ENCODE results near the gene RICTOR. TPM values are rescaled to one million over a fixed set of nuclear protein-coding genes. Genes with fewer than 3 reads are reported as not detected.

RICTOR gene
- total RNA-seq, 1 donor from 2014 or later: 46.4 TPM

DNA sequence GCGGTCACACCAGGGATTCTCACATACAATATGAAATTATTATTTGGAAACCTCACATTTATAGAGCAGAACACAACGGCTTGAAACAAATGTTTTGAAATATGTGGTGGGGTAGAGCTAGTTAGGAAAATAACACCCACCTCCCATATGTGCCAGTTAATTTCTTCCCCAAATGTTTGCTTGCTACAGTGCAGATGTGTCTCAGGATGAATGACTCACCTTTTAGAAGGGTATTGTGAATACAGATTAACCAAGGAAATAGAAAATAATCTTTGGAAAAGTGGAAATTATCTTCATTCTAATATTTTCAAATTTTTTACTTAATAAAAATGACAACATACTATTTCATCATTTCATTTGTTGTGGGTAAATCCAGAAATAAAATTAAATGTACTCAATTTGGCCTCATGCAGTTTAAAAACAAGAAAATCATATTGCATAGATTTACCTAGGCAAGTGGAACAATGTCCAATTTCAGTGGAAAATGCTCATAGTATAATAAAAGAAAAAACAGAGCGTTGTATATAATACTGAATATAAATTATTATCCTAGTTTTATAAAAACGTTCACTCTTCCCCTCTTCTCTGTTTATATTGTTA lies 39.3 kb upstream of the RICTOR start:
- DNase-seq (ENCODE audit: low spot score in 2 of 2, unreplicated experiment in 2 of 2): no peak
- Mint-ChIP-seq H3K27ac (no peak overlapping the region), H3K27me3 (ENCODE audit: low read depth) (no peaks in the 10 kb centered on the region), H3K4me3 (no peak overlapping the region), H3K9me3 (no peaks in the 10 kb centered on the region), H3K36me3 (no peaks in the 10 kb centered on the region), H3K4me1 (no peaks in the 10 kb centered on the region)
- TF ChIP-seq, protein P1, sequence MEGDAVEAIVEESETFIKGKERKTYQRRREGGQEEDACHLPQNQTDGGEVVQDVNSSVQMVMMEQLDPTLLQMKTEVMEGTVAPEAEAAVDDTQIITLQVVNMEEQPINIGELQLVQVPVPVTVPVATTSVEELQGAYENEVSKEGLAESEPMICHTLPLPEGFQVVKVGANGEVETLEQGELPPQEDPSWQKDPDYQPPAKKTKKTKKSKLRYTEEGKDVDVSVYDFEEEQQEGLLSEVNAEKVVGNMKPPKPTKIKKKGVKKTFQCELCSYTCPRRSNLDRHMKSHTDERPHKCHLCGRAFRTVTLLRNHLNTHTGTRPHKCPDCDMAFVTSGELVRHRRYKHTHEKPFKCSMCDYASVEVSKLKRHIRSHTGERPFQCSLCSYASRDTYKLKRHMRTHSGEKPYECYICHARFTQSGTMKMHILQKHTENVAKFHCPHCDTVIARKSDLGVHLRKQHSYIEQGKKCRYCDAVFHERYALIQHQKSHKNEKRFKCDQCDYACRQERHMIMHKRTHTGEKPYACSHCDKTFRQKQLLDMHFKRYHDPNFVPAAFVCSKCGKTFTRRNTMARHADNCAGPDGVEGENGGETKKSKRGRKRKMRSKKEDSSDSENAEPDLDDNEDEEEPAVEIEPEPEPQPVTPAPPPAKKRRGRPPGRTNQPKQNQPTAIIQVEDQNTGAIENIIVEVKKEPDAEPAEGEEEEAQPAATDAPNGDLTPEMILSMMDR (IDR thresholded peaks at IDR 0.05; ENCODE audit: unreplicated experiment): no peak

DNA sequence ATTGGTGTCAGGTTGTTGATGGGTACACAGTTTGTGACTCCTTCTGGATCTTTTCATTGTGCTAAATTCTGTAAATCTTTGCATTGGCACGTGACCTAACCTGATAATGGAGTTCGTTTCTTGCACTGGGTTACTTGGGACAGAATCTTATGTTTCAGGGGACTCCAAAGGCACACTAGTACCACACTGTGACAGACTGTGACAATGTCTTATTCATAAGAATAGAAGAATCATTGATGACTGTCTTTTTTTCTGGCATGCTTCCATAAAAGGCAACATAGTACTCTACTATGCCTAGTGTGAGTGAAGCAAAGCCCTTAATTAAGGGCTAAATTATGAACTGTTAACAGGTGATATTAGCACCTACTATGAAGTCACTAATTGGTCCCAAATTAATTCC lies 35.4 kb upstream of the RICTOR start:
- H3K27me3 Mint-ChIP-seq (ENCODE audit: low read depth): no peaks in the 10 kb centered on the region
- no peak overlapping the region for H3K27ac Mint-ChIP-seq
- no peaks in the 10 kb centered on the region for H3K4me1 Mint-ChIP-seq
- H3K4me3 Mint-ChIP-seq: no peak overlapping the region
- TF ChIP-seq, protein P1 (IDR thresholded peaks at IDR 0.05; ENCODE audit: unreplicated experiment): no peak
- no peaks in the 10 kb centered on the region for H3K36me3 Mint-ChIP-seq
- no peaks in the 10 kb centered on the region for H3K9me3 Mint-ChIP-seq
- no peak for DNase-seq (ENCODE audit: low spot score in 2 of 2, unreplicated experiment in 2 of 2)

DNA sequence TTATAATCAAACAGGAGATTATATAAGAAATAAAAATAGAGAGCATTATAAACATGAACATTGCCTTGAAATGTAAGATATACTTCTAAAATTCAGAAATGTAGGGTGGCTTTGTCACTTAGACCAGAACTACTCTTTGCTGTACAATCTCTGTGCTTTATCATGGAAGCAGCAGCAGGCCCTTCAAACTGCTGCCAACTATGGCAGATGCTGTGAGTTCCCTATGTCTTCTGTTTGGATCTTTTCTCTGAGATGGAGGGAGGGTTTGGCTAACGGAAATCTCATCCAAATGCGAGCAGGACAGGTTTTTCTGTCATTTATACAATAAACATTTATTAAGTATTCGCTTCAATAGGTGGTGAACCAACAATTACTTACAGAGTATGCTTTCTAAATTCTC lies 34.8 kb upstream of the RICTOR start:
- H3K36me3 Mint-ChIP-seq: no peaks in the 10 kb centered on the region
- no peak overlapping the region for H3K4me3 Mint-ChIP-seq
- DNase-seq (ENCODE audit: low spot score in 2 of 2, unreplicated experiment in 2 of 2): no peak
- no peaks in the 10 kb centered on the region for H3K27me3 Mint-ChIP-seq (ENCODE audit: low read depth)
- H3K9me3 Mint-ChIP-seq: no peaks in the 10 kb centered on the region
- TF ChIP-seq, protein P1 (IDR thresholded peaks at IDR 0.05; ENCODE audit: unreplicated experiment): no peak
- H3K4me1 Mint-ChIP-seq: no peaks in the 10 kb centered on the region
- H3K27ac Mint-ChIP-seq: no peak overlapping the region

DNA sequence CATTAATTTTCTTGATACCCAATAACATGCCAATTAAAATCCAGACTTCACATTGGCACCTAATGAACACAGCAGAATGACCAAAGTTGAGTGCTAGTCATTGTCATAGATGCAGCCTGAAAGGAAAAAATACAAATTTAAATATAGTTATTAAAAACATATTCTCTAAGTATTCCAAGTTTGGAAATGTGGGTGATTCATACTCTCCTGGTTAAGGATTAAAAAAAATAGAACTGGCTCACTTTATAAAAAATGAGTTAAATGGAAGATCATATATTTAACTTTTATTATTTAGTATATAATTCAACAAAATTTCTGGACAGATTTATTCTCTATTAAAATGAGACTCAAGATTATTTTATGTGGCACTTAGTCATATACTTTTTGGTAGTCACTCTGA lies 33.2 kb upstream of the RICTOR start:
- Mint-ChIP-seq H3K9me3 (no peaks in the 10 kb centered on the region), H3K27ac (no peak overlapping the region), H3K4me1 (no peaks in the 10 kb centered on the region), H3K36me3 (no peaks in the 10 kb centered on the region), H3K27me3 (ENCODE audit: low read depth) (no peaks in the 10 kb centered on the region), H3K4me3 (no peak overlapping the region)
- no peak for DNase-seq (ENCODE audit: low spot score in 2 of 2, unreplicated experiment in 2 of 2)
- TF ChIP-seq, protein P1 (IDR thresholded peaks at IDR 0.05; ENCODE audit: unreplicated experiment): no peak

DNA sequence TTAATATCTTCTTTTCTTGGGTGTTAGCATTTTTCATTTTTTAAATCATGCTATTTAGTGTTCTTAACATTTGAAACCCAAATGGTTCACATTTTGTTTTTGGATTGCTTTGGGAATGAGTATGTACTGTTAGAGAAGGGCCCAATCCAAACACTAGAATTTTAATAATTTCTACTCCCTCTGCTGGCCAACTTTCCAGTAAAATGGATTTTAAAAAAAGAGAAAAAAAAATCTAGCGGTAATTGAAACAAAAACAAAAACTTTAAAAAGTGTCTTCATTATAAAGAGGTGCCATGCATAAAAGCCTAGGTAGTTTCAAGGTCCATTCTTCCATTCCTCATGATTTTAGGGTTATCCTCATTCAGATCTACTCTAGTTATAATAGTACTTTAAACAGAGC lies 32.1 kb upstream of the RICTOR start:
- no peaks in the 10 kb centered on the region for H3K27me3 Mint-ChIP-seq (ENCODE audit: low read depth)
- no peak overlapping the region for H3K4me3 Mint-ChIP-seq
- H3K4me1 Mint-ChIP-seq: no peaks in the 10 kb centered on the region
- no peak for DNase-seq (ENCODE audit: low spot score in 2 of 2, unreplicated experiment in 2 of 2)
- H3K27ac Mint-ChIP-seq: no peak overlapping the region
- TF ChIP-seq, protein P1 (IDR thresholded peaks at IDR 0.05; ENCODE audit: unreplicated experiment): peak; percentile 52
- no peaks in the 10 kb centered on the region for H3K9me3 Mint-ChIP-seq
- H3K36me3 Mint-ChIP-seq: no peaks in the 10 kb centered on the region

DNA sequence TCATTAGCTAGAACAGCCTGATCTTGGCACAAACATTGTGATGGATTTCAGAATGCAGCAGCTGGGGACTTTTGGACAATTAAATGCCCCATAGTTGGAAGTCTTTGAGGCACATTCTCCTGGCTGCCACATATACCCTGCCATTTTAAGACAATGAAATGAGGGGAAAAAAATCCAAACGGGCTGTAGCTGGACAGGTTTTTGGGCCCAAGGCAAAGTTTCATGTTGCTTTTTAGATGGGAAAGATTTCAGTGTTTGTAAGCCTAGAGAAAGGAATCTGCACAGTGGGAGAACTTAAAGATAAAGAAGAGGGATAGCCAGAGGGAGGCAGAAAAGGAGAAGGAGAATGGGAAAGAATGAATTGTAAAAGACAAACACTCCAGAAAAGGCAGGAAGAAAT lies 30.0 kb upstream of the RICTOR start:
- H3K27ac Mint-ChIP-seq: no peak overlapping the region
- H3K36me3 Mint-ChIP-seq: no peaks in the 10 kb centered on the region
- no peak overlapping the region for H3K4me3 Mint-ChIP-seq
- no peaks in the 10 kb centered on the region for H3K4me1 Mint-ChIP-seq
- no peak for DNase-seq (ENCODE audit: low spot score in 2 of 2, unreplicated experiment in 2 of 2)
- no peaks in the 10 kb centered on the region for H3K9me3 Mint-ChIP-seq
- TF ChIP-seq, protein P1 (IDR thresholded peaks at IDR 0.05; ENCODE audit: unreplicated experiment): no peak
- H3K27me3 Mint-ChIP-seq (ENCODE audit: low read depth): no peaks in the 10 kb centered on the region
